Loucy (cell line): ENCODE data around the gene FOXJ3.

Experiments
- H2AFZ ChIP-seq: fragments of 200-600 bp; sonication (generic); 2 replicates; pipeline ENCODE4 v1.6.0; 2016; ENCODE audit warnings: antibody characterized with exemption, mild to moderate bottlenecking, low read length, moderate library complexity
- H3F3A ChIP-seq: fragments of 200-600 bp; 2 replicates; pipeline ENCODE4 v1.6.0; 2016; ENCODE audit warnings: antibody characterized with exemption, low read depth, mild to moderate bottlenecking
- H3K27me3 ChIP-seq: fragments of 200-600 bp; sonication (generic); 2 replicates; pipeline ENCODE4 v1.6.1; 2014; ENCODE audit warnings: low read length, mild to moderate bottlenecking; ENCODE audit not compliant: insufficient read depth, poor library complexity, severe bottlenecking
- H3K36me3 ChIP-seq: fragments of 200-600 bp; sonication (generic); 2 replicates; pipeline ENCODE4 v1.6.1; 2016; ENCODE audit warnings: low read length; ENCODE audit not compliant: insufficient read depth
- H3K4me1 ChIP-seq: fragments of 200-600 bp; sonication (generic); 2 replicates; pipeline ENCODE4 v1.5.1; 2014; ENCODE audit warnings: low read length, mild to moderate bottlenecking; ENCODE audit not compliant: insufficient read depth, poor library complexity, severe bottlenecking
- H3K4me2 ChIP-seq: fragments of 200-600 bp; sonication (generic); 2 replicates; pipeline ENCODE4 v1.6.0; 2014; ENCODE audit warnings: antibody characterized with exemption, low read length, low read depth, mild to moderate bottlenecking; ENCODE audit not compliant: poor library complexity, severe bottlenecking
- H3K4me3 ChIP-seq: fragments of 200-600 bp; sonication (generic); 2 replicates; pipeline ENCODE4 v1.5.1; 2014; ENCODE audit warnings: low read length, mild to moderate bottlenecking, mixed read lengths; ENCODE audit not compliant: poor library complexity, severe bottlenecking
- H3K79me2 ChIP-seq: fragments of 200-600 bp; sonication (generic); 2 replicates; pipeline ENCODE4 v1.6.1; 2014; ENCODE audit warnings: low read length; ENCODE audit not compliant: insufficient read depth
- H3K9ac ChIP-seq: fragments of 200-600 bp; sonication (generic); 2 replicates; pipeline ENCODE4 v1.6.0; 2014; ENCODE audit warnings: mild to moderate bottlenecking, low read depth, low read length, moderate library complexity; ENCODE audit not compliant: poor library complexity, severe bottlenecking
- H3K9me2 ChIP-seq: fragments of 200-600 bp; sonication (generic); replicated peaks from 2 replicates; pipeline ENCODE4 v1.6.1; 2016; ENCODE audit warnings: low read depth, low read length, mixed read lengths
- H3K9me3 ChIP-seq: fragments of 200-600 bp; sonication (generic); 2 replicates; pipeline ENCODE4 v1.6.1; 2014; ENCODE audit warnings: mild to moderate bottlenecking, antibody characterized with exemption, low read length, low read depth; ENCODE audit not compliant: insufficient read depth
- H4K20me1 ChIP-seq: fragments of 200-600 bp; sonication (generic); 2 replicates; pipeline ENCODE4 v1.6.0; 2014; ENCODE audit warnings: antibody characterized with exemption, low read length, mild to moderate bottlenecking; ENCODE audit not compliant: insufficient read depth, poor library complexity, severe bottlenecking
- CTCF ChIP-seq: fragments of 200-600 bp; sonication (generic); conservative IDR thresholded peaks from 2 replicates; pipeline ENCODE4 v1.5.1; 2014; ENCODE audit warnings: mild to moderate bottlenecking, antibody characterized with exemption, low read length
- EZH2phosphoT487 ChIP-seq: fragments of 200-600 bp; IDR thresholded peaks from 2 replicates; pipeline ENCODE4 v1.6.1; 2018; ENCODE audit warnings: antibody characterized with exemption, mild to moderate bottlenecking, moderate library complexity, borderline replicate concordance

Gene FOXJ3

DNA sequence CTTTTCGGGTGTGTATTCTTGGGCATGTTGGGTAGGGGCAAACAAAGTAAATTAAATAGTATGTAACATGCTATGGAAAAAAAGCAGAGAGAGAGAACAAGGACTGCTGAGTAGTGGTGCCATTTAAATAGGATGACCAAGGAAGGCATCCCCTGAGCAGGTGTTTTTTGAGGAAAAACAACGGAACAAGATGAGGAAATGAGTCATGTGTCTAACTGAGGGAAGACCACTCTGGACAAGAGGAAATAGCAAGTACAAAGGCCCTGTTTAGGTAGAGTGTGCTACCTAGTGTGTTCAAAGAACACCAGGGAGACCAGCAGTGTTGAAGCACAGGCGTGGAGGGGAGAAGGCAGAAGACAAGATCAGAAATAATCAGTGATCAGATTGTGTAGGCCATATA lies 150.4 kb downstream of the FOXJ3 start:
- TF ChIP-seq CTCF (no peak), EZH2phosphoT487 (no peak)
- no peaks in the 10 kb centered on the region for H3K27me3 ChIP-seq
- no peaks in the 10 kb centered on the region for H3K79me2 ChIP-seq
- H2AFZ ChIP-seq: no peak overlapping the region
- no peaks in the 10 kb centered on the region for H4K20me1 ChIP-seq
- peaks cover 79% of the 10 kb centered on the region for H3K36me3 ChIP-seq
- no peaks in the 10 kb centered on the region for H3F3A ChIP-seq
- no peak overlapping the region for H3K4me3 ChIP-seq
- H3K9ac ChIP-seq: no peak overlapping the region
- H3K4me1 ChIP-seq: no peaks in the 10 kb centered on the region
- no peaks in the 10 kb centered on the region for H3K9me2 ChIP-seq
- no peaks in the 10 kb centered on the region for H3K9me3 ChIP-seq
- H3K4me2 ChIP-seq: no peak overlapping the region

DNA sequence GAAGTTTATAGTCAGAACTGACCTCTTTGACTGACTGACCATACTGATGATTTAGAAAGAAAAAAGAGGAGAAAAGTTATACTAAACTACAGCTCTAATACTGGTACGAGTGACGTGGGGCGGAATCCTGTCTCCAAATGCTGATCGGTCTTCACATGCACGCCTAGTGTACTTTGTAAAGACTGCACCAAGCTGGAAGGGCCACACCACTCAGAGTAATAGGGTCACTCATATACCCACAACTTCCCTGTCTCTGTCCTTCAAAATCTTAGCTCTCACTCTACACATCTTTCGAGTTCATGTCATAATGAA lies 151.1 kb downstream of the FOXJ3 start:
- H3K4me1 ChIP-seq: no peaks in the 10 kb centered on the region
- H3K27me3 ChIP-seq: no peaks in the 10 kb centered on the region
- no peak overlapping the region for H3K4me3 ChIP-seq
- TF ChIP-seq EZH2phosphoT487 (no peak), CTCF (no peak)
- H3K9me2 ChIP-seq: no peaks in the 10 kb centered on the region
- no peak overlapping the region for H3K9ac ChIP-seq
- H4K20me1 ChIP-seq: no peaks in the 10 kb centered on the region
- H2AFZ ChIP-seq: no peak overlapping the region
- H3K79me2 ChIP-seq: no peaks in the 10 kb centered on the region
- no peaks in the 10 kb centered on the region for H3K9me3 ChIP-seq
- no peaks in the 10 kb centered on the region for H3F3A ChIP-seq
- no peak overlapping the region for H3K4me2 ChIP-seq
- peaks cover 77% of the 10 kb centered on the region; the same call in 1 of the 2 replicates for H3K36me3 ChIP-seq

DNA sequence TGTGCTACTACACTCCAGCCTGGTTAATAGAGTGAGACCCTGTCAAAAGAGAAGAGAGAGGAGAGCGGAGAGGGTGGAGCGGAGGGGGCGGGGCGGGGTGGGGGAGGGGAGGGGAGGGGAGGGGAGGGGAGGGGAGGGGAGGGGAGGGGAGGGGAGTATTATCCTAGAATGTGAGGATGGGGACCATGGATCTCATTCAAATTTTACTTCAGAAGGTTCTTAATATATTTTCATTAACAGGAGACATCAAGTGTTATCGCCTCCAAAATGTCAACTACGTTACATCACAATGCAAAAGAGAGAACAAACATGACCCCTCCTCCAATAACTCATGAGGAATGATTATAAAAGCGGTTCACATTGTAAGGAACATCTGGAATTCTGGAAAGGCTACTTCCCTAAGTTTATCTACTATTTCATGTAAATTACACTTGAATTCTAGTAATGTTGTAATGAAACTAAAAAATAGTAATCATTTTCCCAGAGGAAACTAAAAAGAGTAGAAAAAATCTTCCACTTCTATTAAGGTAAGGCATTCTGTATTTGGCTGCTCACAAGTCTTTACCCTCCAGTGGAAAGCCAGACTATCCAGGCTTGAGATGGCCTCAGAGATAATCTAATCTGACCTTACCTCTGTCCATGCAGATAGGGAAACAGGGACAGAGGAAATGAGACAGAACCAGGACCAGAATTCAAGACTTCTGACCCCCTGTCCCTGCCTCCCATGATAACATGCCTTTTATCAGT lies 151.7 kb downstream of the FOXJ3 start:
- no peak overlapping the region for H2AFZ ChIP-seq
- TF ChIP-seq EZH2phosphoT487 (no peak), CTCF (no peak)
- no peaks in the 10 kb centered on the region for H3F3A ChIP-seq
- H3K79me2 ChIP-seq: no peaks in the 10 kb centered on the region
- no peak overlapping the region for H3K4me3 ChIP-seq
- no peaks in the 10 kb centered on the region for H3K9me3 ChIP-seq
- no peaks in the 10 kb centered on the region for H3K4me1 ChIP-seq
- no peaks in the 10 kb centered on the region for H3K9me2 ChIP-seq
- H3K9ac ChIP-seq: no peak overlapping the region
- no peaks in the 10 kb centered on the region for H3K27me3 ChIP-seq
- H3K4me2 ChIP-seq: no peak overlapping the region
- no peaks in the 10 kb centered on the region for H4K20me1 ChIP-seq
- H3K36me3 ChIP-seq: peaks cover 72% of the 10 kb centered on the region; the same call in 1 of the 2 replicates
